ENCODE measurements around the gene ZNF800.
A peak's percentile ranks its signal among the peaks of the same experiment; 100 is the strongest.
"Not testable (repeated sequence)": the region's sequence is repeated elsewhere in the genome, so short reads cannot be mapped to it uniquely, and the experiment has no call there.

ZNF800 gene

DNA sequence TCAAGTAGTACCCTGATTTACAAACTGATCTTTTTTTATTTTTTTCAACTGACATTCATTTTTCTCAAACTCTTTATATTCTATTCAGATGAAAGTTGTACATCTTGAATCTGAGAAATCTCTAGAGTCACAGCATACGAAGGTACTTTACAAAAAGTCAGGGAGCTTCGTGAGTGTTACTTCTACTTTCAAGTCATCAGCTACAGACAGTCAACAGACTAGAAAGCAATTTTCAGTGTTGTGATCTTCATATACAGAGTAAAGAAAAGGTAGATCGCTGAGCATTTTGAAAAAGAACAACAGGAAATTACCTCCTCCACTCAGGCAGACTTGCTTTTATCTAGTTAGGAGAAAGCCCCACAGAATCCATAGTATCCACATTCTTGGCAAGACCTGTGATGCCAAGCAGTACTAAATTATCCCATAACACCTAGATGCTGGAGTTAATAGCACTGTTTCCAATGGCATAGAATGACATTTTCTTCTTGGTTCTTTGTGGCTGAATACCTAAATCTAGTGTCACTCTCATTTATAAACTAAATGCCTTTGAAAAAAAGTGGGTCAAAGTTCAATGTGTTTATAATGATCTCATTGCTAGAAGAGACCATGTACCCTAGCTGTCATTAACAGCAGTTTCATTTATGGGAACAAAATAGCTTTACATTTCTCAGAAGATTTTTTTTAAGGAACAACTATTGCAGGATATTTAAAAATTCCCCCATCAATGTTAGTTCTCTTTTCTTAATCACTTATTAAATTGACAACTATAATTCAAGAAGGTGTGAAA lies 12.0 kb upstream of the ZNF800 start:
- TF ChIP-seq, protein P1, sequence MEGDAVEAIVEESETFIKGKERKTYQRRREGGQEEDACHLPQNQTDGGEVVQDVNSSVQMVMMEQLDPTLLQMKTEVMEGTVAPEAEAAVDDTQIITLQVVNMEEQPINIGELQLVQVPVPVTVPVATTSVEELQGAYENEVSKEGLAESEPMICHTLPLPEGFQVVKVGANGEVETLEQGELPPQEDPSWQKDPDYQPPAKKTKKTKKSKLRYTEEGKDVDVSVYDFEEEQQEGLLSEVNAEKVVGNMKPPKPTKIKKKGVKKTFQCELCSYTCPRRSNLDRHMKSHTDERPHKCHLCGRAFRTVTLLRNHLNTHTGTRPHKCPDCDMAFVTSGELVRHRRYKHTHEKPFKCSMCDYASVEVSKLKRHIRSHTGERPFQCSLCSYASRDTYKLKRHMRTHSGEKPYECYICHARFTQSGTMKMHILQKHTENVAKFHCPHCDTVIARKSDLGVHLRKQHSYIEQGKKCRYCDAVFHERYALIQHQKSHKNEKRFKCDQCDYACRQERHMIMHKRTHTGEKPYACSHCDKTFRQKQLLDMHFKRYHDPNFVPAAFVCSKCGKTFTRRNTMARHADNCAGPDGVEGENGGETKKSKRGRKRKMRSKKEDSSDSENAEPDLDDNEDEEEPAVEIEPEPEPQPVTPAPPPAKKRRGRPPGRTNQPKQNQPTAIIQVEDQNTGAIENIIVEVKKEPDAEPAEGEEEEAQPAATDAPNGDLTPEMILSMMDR (conservative IDR thresholded peaks at IDR 0.05; ENCODE audit: low read depth, low read length), result no peak
- DNase-seq (ENCODE audit: low read depth), result no peak
- H3K4me3 ChIP-seq (ENCODE audit: low read length), result no peak overlapping the region

DNA sequence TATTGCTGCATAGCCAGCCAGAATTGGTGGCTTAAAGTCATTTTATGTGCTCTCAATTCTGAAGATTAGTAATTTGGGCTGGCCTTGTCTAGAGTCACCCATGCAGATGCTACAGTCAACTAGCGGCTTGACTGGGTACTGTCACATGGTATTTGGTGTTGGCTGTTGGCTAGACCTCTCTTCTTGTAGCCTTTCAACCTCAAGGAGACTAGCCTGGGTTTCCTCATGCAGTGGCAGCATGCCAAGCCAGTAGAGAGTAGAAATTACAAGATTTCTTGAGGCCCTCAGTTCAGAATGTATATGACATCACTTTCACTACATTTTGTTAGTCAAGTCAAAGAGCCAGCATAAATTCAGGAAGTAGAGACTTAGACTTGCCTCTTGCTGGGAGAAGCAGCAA lies 3.7 kb upstream of the ZNF800 start:
- TF ChIP-seq, protein P1 (conservative IDR thresholded peaks at IDR 0.05; ENCODE audit: low read depth, low read length), result no peak
- DNase-seq (ENCODE audit: low read depth), result no peak
- H3K4me3 ChIP-seq (ENCODE audit: low read length), result no peak overlapping the region

DNA sequence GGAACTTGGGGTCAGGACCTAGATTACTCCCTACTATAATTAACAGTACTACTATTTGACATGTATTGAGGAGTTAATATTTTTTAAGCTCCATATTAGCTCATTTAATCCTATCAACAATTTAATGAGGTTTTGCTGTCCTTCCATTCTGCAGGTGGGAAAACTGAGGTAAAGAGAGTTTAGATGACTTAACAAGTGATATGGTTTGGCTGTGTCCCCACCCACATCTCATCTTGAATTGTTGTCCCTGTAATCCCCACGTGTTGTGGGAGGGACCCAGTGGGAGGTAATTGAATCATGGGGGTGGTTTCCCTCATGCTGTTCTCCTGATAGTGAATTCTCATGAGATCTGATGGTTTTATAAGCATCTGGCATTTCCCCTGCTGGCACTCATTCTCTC lies 2.6 kb upstream of the ZNF800 start:
- not testable (repeated sequence) for DNase-seq (ENCODE audit: low read depth); H3K4me3 ChIP-seq (ENCODE audit: low read length)

DNA sequence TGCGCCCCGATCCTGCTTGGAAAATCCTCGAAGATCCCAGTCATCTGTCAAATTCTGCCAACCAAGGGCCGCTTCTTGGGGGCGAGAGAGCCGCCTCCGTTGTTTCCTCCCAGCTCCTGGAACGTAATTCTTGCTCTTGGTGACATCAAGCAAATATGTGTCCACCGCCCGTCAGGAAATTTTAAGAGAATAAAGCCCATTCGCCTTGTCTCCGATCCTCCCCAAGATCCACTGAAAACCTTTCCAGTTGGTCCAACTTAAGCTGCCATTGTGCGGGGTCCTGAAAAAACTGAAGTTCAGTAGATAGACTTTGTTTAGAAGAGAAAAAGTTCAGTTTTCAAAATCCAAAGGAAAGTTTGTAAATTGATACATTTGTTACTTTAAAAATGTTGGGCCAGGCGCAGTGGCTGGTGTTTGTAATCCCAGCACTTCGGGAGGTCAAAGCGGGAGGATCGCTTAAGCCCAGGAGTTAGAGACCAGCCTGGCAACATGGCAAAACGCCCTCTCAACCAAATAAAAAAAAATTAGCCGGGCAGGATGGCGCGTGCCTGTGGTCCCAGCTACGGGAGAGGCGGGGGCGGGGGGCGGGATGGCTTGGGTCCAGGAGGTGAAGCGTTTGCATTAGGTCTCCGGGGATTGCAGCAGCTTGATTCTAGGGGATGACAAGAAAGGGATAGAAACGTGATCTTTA lies 1.0 kb upstream of the ZNF800 start:
- DNase-seq (ENCODE audit: low read depth), result no peak
- TF ChIP-seq, protein P1 (conservative IDR thresholded peaks at IDR 0.05; ENCODE audit: low read depth, low read length), result no peak
- H3K4me3 ChIP-seq (ENCODE audit: low read length), result peak overlapping the region; percentile 87

DNA sequence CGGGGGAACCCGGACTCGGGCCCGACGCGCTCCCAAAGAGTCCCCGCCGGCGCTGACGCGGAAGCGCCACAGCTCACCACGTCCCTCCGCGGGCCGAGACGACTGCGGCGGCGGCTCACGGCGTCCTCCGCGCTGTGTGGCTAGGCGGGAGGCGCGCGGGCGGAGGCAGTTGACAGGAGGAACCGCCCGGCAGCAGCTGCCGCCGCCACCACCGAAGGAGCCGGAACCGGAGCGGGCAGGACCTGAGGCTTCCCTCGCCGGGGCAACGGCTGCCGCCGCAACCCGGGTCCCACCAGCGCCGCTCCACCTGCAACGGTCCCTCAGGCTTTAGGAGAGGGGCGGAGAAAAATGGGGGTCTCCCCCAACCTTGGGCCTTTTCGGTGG lies 334 bp downstream of the ZNF800 start:
- peak overlapping the region; percentile 87 for H3K4me3 ChIP-seq (ENCODE audit: low read length)
- no peak for DNase-seq (ENCODE audit: low read depth)
- TF ChIP-seq, protein P1 (conservative IDR thresholded peaks at IDR 0.05; ENCODE audit: low read depth, low read length), result no peak

DNA sequence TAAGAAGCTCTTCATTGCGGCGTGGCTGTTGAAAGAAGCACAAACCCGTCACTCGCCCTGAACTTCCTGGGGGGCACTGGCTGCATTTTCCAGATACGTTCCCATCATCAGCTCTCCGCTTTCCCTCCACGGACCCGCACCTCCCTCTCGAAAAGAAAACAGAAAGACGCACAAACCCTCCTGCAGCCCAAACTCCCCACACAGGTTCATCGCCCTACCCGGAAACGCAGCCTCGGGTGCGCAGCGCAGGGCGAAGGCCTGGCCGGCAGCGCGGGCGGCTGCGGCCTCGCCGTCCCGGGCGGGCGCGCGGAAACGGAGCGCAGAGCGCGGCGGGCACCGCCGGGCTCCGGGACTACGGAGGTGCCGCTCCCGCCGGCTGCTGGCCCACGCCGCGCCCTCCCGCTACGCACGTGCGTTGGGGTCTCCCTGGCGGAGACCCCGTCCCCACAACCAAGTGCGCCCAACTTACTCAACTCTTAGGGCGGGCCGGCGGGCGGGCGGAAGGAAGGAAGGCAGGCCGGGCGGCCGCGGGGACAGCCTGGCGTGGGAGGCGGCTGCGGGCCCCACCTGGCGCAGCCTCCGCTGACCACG lies 822 bp downstream of the ZNF800 start:
- peak overlapping the region; percentile 87 for H3K4me3 ChIP-seq (ENCODE audit: low read length)
- TF ChIP-seq, protein P1 (conservative IDR thresholded peaks at IDR 0.05; ENCODE audit: low read depth, low read length), result no peak
- no peak for DNase-seq (ENCODE audit: low read depth)

DNA sequence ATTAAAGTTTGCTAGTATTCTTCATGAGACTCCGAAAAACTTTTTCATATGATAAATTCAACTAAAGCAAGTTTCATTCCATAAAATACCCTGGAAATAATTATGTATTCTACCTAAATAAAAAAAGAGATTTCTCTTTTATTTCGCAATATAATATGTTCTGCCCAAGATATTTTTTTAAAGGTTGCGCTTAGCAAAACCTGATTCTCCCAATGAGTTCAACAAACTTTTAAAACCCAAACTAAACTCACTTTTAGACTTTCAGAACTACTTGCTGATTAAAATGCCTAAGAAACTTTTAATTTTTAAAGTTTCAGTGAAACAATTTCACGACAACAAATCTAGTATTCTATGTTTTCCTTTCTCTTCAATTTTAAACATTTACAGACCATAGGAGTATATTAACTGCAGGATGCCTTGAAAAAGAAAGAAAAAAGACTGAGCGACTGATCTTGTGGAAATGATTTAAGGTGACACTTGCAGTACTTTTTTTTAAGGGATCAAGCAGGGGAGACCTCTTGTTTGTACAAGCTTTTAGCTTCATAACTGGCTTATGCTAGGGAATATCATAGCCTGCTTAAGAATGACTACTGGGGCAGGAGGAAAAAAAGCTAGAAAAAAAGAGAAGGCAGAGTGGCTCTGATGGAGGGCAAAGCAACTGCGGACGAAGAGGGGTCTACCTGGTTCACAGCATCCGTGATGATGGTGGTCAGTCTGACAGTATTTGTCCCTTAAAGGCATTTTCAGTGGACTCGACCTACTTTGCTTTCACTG lies 1.5 kb downstream of the ZNF800 start:
- TF ChIP-seq, protein P1 (conservative IDR thresholded peaks at IDR 0.05; ENCODE audit: low read depth, low read length), result no peak
- peak; percentile 34 for DNase-seq (ENCODE audit: low read depth)
- H3K4me3 ChIP-seq (ENCODE audit: low read length), result peak overlapping the region; percentile 87
